Measurements from ENCODE around the gene AK4. TPM values are rescaled to one million over a fixed set of nuclear protein-coding genes. Genes with fewer than 3 reads are reported as not detected.

AK4 gene
- total and polyA plus RNA-seq, 2 experiments from 2014 or later = 61.5 to 76.1 TPM

GRCh38 chr1:65193129-65193695 lies 45.2 kb downstream of the AK4 start:
- no peaks in the 10 kb centered on the region for H3K4me1 ChIP-seq (ENCODE audit: insufficient read depth)
- DNase-seq (ENCODE audit: low spot score) = no peak

GRCh38 chr1:65195495-65196417 lies 47.8 kb downstream of the AK4 start:
- H3K36me3 ChIP-seq (replicated peaks; ENCODE audit: insufficient read depth, low read depth) = no peaks in the 10 kb centered on the region
- H4K20me1 ChIP-seq (ENCODE audit: insufficient read depth, poor library complexity, severe bottlenecking) = no peaks in the 10 kb centered on the region
- no peaks in the 10 kb centered on the region for H3K4me1 ChIP-seq (ENCODE audit: insufficient read depth)
- H2AFZ ChIP-seq = no peak overlapping the region
- H3K27ac ChIP-seq = no peak overlapping the region
- 84% methylated on average over 9 of the region's 9 CpGs for WGBS (ENCODE audit: low lambda C conversion rate, missing lambda C conversion rate)
- no peak overlapping the region for H3K4me2 ChIP-seq
- H3K79me2 ChIP-seq = peaks cover 7% of the 10 kb centered on the region
- no peak for DNase-seq (ENCODE audit: low spot score)
- no peaks in the 10 kb centered on the region for H3K27me3 ChIP-seq
- H3K9me3 ChIP-seq (ENCODE audit: low read depth) = no peaks in the 10 kb centered on the region
- TF ChIP-seq EZH2 (IDR thresholded peaks at IDR 0.05; ENCODE audit: borderline replicate concordance) (no peak), EZH2phosphoT487 (IDR thresholded peaks at IDR 0.05; ENCODE audit: low read depth, severe bottlenecking, unreplicated experiment) (no peak), CTCF (IDR thresholded peaks at IDR 0.05; ENCODE audit: poor library complexity) (no peak)
- H3K4me3 ChIP-seq = no peak overlapping the region
- no peaks in the 10 kb centered on the region for H3K9me2 ChIP-seq (replicated peaks; ENCODE audit: insufficient read depth)

More at GRCh38 chr1:65193129-65193695, 45.2 kb downstream of the AK4 start:
- no peaks in the 10 kb centered on the region for H3K36me3 ChIP-seq (replicated peaks; ENCODE audit: insufficient read depth, low read depth)
- no peak for TF ChIP-seq EZH2phosphoT487 (IDR thresholded peaks at IDR 0.05; ENCODE audit: low read depth, severe bottlenecking, unreplicated experiment)
- no peak for TF ChIP-seq CTCF (IDR thresholded peaks at IDR 0.05; ENCODE audit: poor library complexity)
- no peak for TF ChIP-seq EZH2 (IDR thresholded peaks at IDR 0.05; ENCODE audit: borderline replicate concordance)
- peaks cover 27% of the 10 kb centered on the region for H3K79me2 ChIP-seq
- H3K9me2 ChIP-seq (replicated peaks; ENCODE audit: insufficient read depth) = no peaks in the 10 kb centered on the region
- H2AFZ ChIP-seq = no peak overlapping the region
- H3K4me3 ChIP-seq = no peak overlapping the region
- H3K27ac ChIP-seq = no peak overlapping the region
- no peak overlapping the region for H3K4me2 ChIP-seq
- H3K27me3 ChIP-seq = no peaks in the 10 kb centered on the region
- H4K20me1 ChIP-seq (ENCODE audit: insufficient read depth, poor library complexity, severe bottlenecking) = no peaks in the 10 kb centered on the region
- H3K9me3 ChIP-seq (ENCODE audit: low read depth) = no peaks in the 10 kb centered on the region
- 87% methylated on average over 5 of the region's 5 CpGs for WGBS (ENCODE audit: low lambda C conversion rate, missing lambda C conversion rate)

- Histone ChIP-seq H3K79me2 (peaks cover 4% of the 10 kb centered on the region), H3K9me3 (ENCODE audit: low read depth) (no peaks in the 10 kb centered on the region), H4K20me1 (ENCODE audit: insufficient read depth, poor library complexity, severe bottlenecking) (no peaks in the 10 kb centered on the region), H3K4me3 (no peak overlapping the region), H3K4me2 (no peak overlapping the region), H3K27me3 (no peaks in the 10 kb centered on the region), H2AFZ (no peak overlapping the region), H3K27ac (no peak overlapping the region), H3K9me2 (replicated peaks; ENCODE audit: insufficient read depth) (no peaks in the 10 kb centered on the region), H3K36me3 (replicated peaks; ENCODE audit: insufficient read depth, low read depth) (no peaks in the 10 kb centered on the region), H3K4me1 (ENCODE audit: insufficient read depth) (no peaks in the 10 kb centered on the region)
- TF ChIP-seq EZH2 (IDR thresholded peaks at IDR 0.05; ENCODE audit: borderline replicate concordance) (no peak), CTCF (IDR thresholded peaks at IDR 0.05; ENCODE audit: poor library complexity) (no peak), EZH2phosphoT487 (IDR thresholded peaks at IDR 0.05; ENCODE audit: low read depth, severe bottlenecking, unreplicated experiment) (no peak)
- no peak for DNase-seq (ENCODE audit: low spot score)
- WGBS (ENCODE audit: low lambda C conversion rate, missing lambda C conversion rate) = 86% methylated on average over 5 of the region's 5 CpGs
Observed at GRCh38 chr1:65196926-65197325, 48.9 kb downstream of the AK4 start.
